Measurements from ENCODE around the gene TMEM91.
A peak's percentile ranks its signal among the peaks of the same experiment; 100 is the strongest.

TMEM91 gene

GRCh38 chr19:41376241-41376997 is at the start of gene TMEM91:
TSS of gene TMEM91 (plus strand) at chr19:41376533. CDS start at chr19:41378310, 1,777 bp downstream.
- TF ChIP-seq, protein P1, sequence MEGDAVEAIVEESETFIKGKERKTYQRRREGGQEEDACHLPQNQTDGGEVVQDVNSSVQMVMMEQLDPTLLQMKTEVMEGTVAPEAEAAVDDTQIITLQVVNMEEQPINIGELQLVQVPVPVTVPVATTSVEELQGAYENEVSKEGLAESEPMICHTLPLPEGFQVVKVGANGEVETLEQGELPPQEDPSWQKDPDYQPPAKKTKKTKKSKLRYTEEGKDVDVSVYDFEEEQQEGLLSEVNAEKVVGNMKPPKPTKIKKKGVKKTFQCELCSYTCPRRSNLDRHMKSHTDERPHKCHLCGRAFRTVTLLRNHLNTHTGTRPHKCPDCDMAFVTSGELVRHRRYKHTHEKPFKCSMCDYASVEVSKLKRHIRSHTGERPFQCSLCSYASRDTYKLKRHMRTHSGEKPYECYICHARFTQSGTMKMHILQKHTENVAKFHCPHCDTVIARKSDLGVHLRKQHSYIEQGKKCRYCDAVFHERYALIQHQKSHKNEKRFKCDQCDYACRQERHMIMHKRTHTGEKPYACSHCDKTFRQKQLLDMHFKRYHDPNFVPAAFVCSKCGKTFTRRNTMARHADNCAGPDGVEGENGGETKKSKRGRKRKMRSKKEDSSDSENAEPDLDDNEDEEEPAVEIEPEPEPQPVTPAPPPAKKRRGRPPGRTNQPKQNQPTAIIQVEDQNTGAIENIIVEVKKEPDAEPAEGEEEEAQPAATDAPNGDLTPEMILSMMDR (conservative IDR thresholded peaks at IDR 0.05; ENCODE audit: low read length) = no peak
- H3K4me3 ChIP-seq (ENCODE audit: low read length) = peak within 1 kb of the TSS; percentile 60
- DNase-seq (ENCODE audit: low read depth) = no peak

- DNase-seq (ENCODE audit: low read depth) = no peak
- H3K4me3 ChIP-seq (ENCODE audit: low read length) = no peak overlapping the region
- TF ChIP-seq, protein P1 (conservative IDR thresholded peaks at IDR 0.05; ENCODE audit: low read length) = no peak
These were observed 49.2 kb upstream of the TMEM91 start for GRCh38 chr19:41327076-41327575.

DNA sequence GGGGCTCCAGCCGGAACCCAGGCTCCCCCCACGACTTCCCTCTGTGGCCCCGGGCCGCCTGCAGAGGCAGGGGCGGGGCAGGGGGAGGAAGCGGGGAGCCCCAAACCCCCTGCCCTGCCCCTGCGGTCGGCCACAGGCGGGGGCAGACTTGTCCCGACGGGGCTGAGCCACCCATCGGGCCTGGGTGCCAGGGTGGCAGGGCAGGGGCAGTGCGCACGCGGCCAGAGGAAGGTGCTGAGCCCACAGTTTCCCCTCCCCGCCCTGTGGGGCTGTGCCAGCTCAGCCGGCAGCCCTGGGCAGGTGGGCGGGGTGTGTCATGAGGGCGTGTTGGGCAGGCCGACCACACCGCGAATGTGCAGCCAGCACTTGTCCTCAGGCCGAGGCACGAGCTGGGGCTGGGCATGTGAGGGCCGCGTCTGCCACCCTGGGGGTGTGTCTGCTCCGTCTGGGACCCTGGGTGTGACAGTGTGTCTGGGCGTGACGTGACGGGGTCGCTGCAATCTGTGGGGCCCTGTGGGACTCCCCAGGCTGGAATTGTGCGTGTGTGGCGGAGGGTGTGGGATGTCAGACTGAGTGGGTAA is 48.7 kb upstream of the TMEM91 start:
- TF ChIP-seq, protein P1 (conservative IDR thresholded peaks at IDR 0.05; ENCODE audit: low read length) = no peak
- no peak overlapping the region for H3K4me3 ChIP-seq (ENCODE audit: low read length)
- no peak for DNase-seq (ENCODE audit: low read depth)

GRCh38 chr19:41328157-41328841 is 48.0 kb upstream of the TMEM91 start:
- no peak for DNase-seq (ENCODE audit: low read depth)
- no peak overlapping the region for H3K4me3 ChIP-seq (ENCODE audit: low read length)
- TF ChIP-seq, protein P1 (conservative IDR thresholded peaks at IDR 0.05; ENCODE audit: low read length) = no peak

GRCh38 chr19:41328842-41329225 is 47.5 kb upstream of the TMEM91 start:
- DNase-seq (ENCODE audit: low read depth) = no peak
- TF ChIP-seq, protein P1 (conservative IDR thresholded peaks at IDR 0.05; ENCODE audit: low read length) = no peak
- no peak overlapping the region for H3K4me3 ChIP-seq (ENCODE audit: low read length)

- no peak overlapping the region for H3K4me3 ChIP-seq (ENCODE audit: low read length)
- DNase-seq (ENCODE audit: low read depth) = no peak
- TF ChIP-seq, protein P1 (conservative IDR thresholded peaks at IDR 0.05; ENCODE audit: low read length) = no peak
These were observed 45.9 kb upstream of the TMEM91 start for GRCh38 chr19:41330481-41330880.

Measured in AG10803 (cell line).